GM12865 (cell line): ENCODE results near the gene MADCAM1.

ENCODE experiments used
- DNase-seq: peaks from one replicate; pipeline ENCODE4 v3.0.0; 2010; ENCODE audit warnings: low read depth
- H3K4me3 ChIP-seq: 2 replicates; pipeline ENCODE4 v1.5.1; 2011; ENCODE audit warnings: mild to moderate bottlenecking, low read depth, low read length, control low read depth
- TF ChIP-seq, protein P1 (sequence below): IDR thresholded peaks from 2 replicates; pipeline ENCODE4 v1.5.1; 2011; ENCODE audit warnings: low read length, control low read depth, low read depth, inconsistent platforms; ENCODE audit not compliant: insufficient read depth; ENCODE audit errors: missing control alignments

Gene MADCAM1

DNA sequence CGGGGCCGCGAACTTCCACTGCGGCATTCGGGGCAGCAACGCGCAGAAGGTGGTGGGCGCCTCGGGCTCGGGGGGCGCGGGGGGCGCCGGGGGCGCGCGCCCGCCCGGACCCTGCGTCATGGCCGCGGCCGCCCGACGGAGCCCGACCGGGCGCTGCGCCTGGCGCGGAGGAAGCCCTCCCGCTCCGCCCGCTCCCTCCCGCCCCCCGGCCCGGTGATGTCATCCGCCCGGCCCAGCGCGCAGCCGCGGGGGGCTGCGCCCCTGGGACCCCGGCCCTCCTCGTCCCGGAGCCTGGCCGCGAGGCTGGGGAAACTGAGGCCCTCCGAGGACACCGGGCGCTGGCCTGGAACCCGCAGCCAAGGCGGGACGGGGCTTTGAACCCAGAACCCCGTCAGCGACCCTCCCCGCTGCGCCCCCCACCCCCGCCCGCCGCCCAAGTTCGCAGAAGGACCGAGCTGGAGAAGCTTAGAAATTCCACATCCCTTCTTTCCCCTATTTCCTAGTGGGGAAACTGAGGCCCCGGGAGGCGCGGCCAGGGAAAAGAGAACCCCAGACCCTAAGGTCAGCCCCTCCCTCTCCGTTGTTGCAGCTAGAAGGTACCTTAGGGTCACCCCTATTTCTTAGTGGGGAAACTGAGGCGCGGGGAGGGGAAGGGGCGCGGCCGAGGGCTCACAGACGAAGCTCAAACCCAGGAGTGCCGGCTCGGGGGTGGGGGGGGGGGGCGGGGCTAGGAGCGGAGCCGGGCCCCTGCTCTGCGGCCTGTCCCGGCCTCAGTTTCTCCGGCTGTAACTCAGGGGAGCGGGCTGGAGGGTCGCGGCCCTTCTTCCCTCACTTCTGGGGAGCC is 35.2 kb upstream of the MADCAM1 start, which contains the start of gene SHC2:
Gene SHC2 (minus strand): TSS at position 157 of the 844 bp plus-strand sequence. CDS start 37 bp downstream, at position 120.
- no peak for DNase-seq
- TF ChIP-seq, protein P1, sequence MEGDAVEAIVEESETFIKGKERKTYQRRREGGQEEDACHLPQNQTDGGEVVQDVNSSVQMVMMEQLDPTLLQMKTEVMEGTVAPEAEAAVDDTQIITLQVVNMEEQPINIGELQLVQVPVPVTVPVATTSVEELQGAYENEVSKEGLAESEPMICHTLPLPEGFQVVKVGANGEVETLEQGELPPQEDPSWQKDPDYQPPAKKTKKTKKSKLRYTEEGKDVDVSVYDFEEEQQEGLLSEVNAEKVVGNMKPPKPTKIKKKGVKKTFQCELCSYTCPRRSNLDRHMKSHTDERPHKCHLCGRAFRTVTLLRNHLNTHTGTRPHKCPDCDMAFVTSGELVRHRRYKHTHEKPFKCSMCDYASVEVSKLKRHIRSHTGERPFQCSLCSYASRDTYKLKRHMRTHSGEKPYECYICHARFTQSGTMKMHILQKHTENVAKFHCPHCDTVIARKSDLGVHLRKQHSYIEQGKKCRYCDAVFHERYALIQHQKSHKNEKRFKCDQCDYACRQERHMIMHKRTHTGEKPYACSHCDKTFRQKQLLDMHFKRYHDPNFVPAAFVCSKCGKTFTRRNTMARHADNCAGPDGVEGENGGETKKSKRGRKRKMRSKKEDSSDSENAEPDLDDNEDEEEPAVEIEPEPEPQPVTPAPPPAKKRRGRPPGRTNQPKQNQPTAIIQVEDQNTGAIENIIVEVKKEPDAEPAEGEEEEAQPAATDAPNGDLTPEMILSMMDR = no peak
- H3K4me3 ChIP-seq = no peak within 1 kb of the TSS

DNA sequence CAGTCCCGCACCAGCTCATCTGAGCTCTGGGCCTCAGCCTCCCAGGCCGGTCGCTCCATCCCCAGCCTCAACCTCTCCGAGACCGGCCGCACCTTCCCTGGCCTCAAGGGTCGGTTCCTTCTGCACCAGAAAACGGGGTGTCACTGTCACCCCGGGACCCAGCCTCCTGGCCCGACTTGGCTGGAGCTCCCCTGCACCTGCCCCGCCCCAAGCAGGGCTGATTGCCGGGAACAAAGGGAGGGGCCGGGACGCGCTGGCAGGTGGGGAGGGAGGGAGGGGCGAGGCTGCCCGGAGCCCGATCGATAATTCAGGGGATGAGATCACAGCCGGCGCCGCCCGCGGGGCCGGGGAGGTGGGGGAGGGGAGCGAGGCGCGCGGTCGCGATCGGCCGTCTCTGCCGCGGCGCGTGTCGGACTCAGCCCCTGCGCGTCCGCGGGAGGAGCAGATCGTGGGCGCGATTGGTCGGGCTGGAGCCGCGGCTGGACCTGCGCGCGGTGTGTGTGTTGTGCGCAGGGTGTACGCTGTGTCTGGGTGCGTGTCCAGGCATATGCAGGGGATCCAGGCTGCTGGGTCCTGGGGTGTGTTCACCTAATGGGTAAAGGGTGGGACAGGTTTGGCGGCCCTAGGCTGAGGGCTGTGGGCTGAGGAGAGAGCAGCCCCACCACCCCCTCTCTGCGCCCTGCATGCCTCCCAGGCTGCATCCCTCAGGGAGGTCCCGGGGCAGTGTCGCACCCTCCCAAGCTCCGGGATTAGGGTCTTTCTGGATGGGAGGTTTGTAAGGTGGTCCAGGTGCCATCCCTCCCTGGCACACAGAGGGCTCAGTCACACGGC is 34.4 kb upstream of the MADCAM1 start:
- DNase-seq = no peak
- no peak overlapping the region for H3K4me3 ChIP-seq
- TF ChIP-seq, protein P1 = no peak

DNA sequence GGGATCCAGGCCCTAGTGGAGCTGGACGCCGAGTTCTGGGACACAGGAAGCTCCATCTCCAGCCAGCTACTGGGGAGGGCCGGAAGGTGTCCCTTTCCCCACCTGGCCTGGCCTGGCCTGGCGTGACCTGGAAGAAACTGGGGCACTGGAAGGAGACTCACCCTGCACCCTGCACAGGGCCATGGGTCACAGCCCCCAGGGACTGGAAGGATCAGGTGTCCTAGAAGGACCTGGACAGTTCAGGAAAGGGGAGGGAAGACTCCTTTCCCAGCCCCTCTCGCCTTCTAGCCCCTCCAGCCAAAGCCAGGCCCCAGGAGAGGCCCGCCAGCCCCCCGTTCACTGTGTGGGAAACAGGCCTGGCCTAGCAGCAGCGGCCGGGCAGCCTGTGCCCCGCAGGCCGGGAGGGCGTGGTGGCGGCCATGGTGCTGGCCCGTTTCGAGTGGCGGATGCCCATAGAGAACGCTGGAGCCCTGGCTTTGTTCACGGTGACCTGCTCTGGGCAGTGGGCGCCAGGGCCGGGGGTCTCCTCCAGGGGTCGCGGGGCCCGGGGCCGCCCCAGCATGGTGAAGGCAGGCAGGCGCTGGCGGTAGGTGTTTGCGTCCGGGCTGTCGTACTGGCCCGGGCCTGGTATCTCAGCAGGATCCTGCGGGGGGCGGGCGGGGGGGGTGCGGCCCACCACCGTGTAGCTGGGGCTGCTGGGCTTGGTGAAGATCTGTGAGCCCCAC is 32.6 kb upstream of the MADCAM1 start:
- no peak overlapping the region for H3K4me3 ChIP-seq
- no peak for DNase-seq
- TF ChIP-seq, protein P1 = no peak

DNA sequence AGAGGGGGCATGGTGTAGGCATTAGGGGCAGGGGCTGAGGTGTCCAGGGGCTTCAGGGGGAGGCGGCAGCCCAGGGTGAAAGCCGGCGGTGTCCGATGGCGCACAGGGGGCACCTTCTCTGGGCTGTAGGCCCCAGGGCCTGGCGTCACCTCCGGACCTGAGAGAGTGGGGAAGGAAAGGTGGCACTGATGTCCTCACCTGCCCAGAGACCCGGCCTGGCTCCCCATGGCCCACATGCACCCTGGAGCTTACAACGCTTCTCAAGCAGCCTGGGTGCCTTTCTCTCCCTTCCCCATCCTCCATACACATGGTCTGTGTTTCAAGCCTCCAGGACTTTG is 32.1 kb upstream of the MADCAM1 start:
- TF ChIP-seq, protein P1 = no peak

DNA sequence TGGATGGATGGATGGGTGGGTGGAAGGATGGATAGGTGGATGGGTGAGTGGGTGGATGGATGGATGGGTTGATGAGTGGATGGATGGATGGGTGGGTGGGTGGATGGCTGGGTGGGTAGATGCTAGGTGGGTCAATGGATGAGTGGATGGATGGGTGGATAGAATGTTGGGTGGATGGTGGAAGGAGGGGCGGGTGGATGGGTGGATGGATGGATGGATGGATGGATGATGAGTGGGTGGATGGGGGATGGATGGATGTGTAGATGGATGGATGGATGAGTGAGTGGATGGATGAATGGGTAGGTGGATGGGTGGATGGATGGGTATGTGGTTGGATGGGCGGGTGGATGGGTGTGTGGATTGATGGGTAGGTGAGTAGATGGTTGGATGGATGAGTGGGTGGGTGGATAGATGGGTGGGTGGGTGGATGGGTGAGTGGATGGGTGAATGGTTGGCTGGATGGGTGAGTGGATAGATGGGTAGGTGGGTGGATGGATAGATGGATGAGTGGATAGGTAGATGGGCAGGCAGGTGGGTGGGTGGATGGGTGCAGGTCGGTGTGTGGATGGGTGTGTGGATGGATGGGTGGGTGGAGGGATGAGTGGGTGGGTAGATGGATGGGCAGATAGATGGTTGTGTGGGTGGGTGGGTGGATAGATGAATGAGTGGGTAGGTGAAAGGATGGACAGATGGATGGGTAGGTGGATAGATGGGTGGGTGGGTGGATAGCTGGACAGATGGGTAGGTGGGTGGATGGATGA is 31.1 kb upstream of the MADCAM1 start:
- no peak overlapping the region for H3K4me3 ChIP-seq
- DNase-seq = no peak
- TF ChIP-seq, protein P1 = no peak

More for the DNA sequence above, 32.1 kb upstream of the MADCAM1 start:
- no peak for DNase-seq
- no peak overlapping the region for H3K4me3 ChIP-seq

DNA sequence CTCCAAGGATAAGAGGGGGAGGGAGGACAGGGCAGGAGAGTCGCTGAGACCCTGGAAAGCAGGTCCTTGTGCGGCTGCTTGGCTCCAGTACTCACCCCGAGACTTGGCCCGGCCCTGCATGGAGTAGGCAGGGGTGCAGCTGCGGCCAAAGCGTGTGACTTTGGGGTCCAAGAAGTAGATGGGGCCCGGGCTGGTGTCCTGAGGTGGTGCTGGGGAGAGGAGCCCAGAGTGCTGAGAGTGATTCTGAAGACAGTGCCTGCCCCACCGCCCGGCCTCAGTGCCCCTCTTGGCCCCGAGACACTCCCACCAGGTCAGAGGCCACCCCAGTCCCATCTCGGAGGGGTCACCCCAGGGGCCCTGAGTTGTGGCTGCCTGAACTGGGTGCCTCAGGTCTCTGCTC is 28.7 kb upstream of the MADCAM1 start:
- TF ChIP-seq, protein P1 = no peak
- no peak overlapping the region for H3K4me3 ChIP-seq
- no peak for DNase-seq
